Thyroid gland (tissue), 4 donors: ENCODE results near the gene ADGRG6. TPM values are rescaled to one million over a fixed set of nuclear protein-coding genes. Genes with fewer than 3 reads are reported as not detected.

Experiments used
- DNase-seq, 2 donors: peaks; one replicate each; pipeline ENCODE4 v3.0.0-alpha.2; 2019
- H3K27ac ChIP-seq, 3 donors: fragments of 200-600 bp; sonication (generic); 1 replicate in 2 of 3; 2 replicates in 1 of 3; pipeline ENCODE4 v1.5.1; 2016 to 2019; ENCODE audit warnings: mild to moderate bottlenecking in 1 of 3, moderate library complexity in 1 of 3
- H3K27me3 ChIP-seq: fragments of 200-600 bp; sonication (generic); one replicate; pipeline ENCODE4 v1.5.1; 2019
- H3K36me3 ChIP-seq, 2 donors: fragments of 200-600 bp; sonication (generic); one replicate each; pipeline ENCODE4 v1.5.1; 2016 to 2019
- H3K4me1 ChIP-seq, 2 donors: fragments of 200-600 bp; sonication (generic); one replicate each; pipeline ENCODE4 v1.5.1; 2017 to 2019
- H3K4me3 ChIP-seq, 3 donors: fragments of 200-600 bp; sonication (generic); replicated peaks in 1 of 3; 1 replicate in 2 of 3; 2 replicates in 1 of 3; pipeline ENCODE4 v1.5.1; 2016; ENCODE audit warnings: mild to moderate bottlenecking in 1 of 3
- H3K9me3 ChIP-seq: fragments of 200-600 bp; sonication (generic); one replicate; pipeline ENCODE4 v1.5.1; 2017
- CTCF ChIP-seq, 6 experiments: fragments of 200-600 bp in 3 of 6; fragments of 450-650 bp in 3 of 6; sonication (generic) in 3 of 6; IDR thresholded peaks; one replicate each; pipeline ENCODE4 v1.5.1; 2016 to 2019; ENCODE audit warnings: antibody characterized with exemption in 6 of 6, mild to moderate bottlenecking in 2 of 6, inconsistent platforms in 1 of 6, moderate library complexity in 1 of 6
- POLR2A ChIP-seq, 2 donors: fragments of 450-650 bp; IDR thresholded peaks; one replicate each; pipeline ENCODE4 v1.6.1; 2017; ENCODE audit warnings: antibody characterized with exemption in 2 of 2, mild to moderate bottlenecking in 2 of 2, moderate library complexity in 1 of 2
- WGBS, 2 donors: methylation state at CpG; one replicate each; pipeline ENCODE4 v1.1.5; 2017; 5-methylcytosine and 5-hydroxymethylcytosine counted together
- intact Hi-C: fragments of 100-400 bp; cut with DNase I; formaldehyde crosslinking; loops from one replicate; pipeline ENCODE4 v1.15.1; 2023
- total RNA-seq, 4 donors: library from RNA; depleted of rRNA; stranded (reverse); fragments of >200 nt; gene quantifications; one replicate each; pipeline ENCODE4 v1.2.3, GENCODE V29; 2016

Gene ADGRG6
- total RNA-seq, 4 donors from 2014 or later = 2.9 to 10.5 (median 7.1) TPM

GRCh38 chr6:142271476-142271875, 30.3 kb upstream of the ADGRG6 start:
- Histone ChIP-seq H3K4me1 (no peaks in the 10 kb centered on the region), H3K4me3 (no peak overlapping the region), H3K9me3 (no peaks in the 10 kb centered on the region), H3K27me3 (no peaks in the 10 kb centered on the region), H3K27ac (no peak overlapping the region), H3K36me3 (no peaks in the 10 kb centered on the region)
- WGBS, 2 donors = 75 to 84% methylated on average over 1 of the region's 1 CpG
- TF ChIP-seq CTCF (IDR thresholded peaks at IDR 0.05) = no peak
- TF ChIP-seq POLR2A (IDR thresholded peaks at IDR 0.05) = no peak
- intact Hi-C loops = no loop called here
- DNase-seq = no peak

GRCh38 chr6:142274656-142275055, 27.2 kb upstream of the ADGRG6 start:
- H3K27ac ChIP-seq = no peak overlapping the region
- no peaks in the 10 kb centered on the region for H3K9me3 ChIP-seq
- H3K36me3 ChIP-seq = no peaks in the 10 kb centered on the region
- no peak for DNase-seq
- WGBS, 2 donors = 85 to 87% methylated on average over 4 of the region's 4 CpGs
- no peaks in the 10 kb centered on the region for H3K4me1 ChIP-seq
- intact Hi-C loops = no loop called here
- H3K27me3 ChIP-seq = no peaks in the 10 kb centered on the region
- TF ChIP-seq POLR2A (IDR thresholded peaks at IDR 0.05) (no peak), CTCF (IDR thresholded peaks at IDR 0.05) (no peak)
- no peak overlapping the region for H3K4me3 ChIP-seq

- DNase-seq = no peak
- intact Hi-C loops = no loop called here
- Histone ChIP-seq H3K4me3 (no peak overlapping the region), H3K9me3 (no peaks in the 10 kb centered on the region), H3K27me3 (no peaks in the 10 kb centered on the region), H3K27ac (no peak overlapping the region), H3K4me1 (no peaks in the 10 kb centered on the region), H3K36me3 (no peaks in the 10 kb centered on the region)
- WGBS, 2 donors = 38 to 42% methylated on average over 5 of the region's 5 CpGs
- TF ChIP-seq CTCF (IDR thresholded peaks at IDR 0.05) = no peak
Observed at GRCh38 chr6:142275236-142276006, 26.4 kb upstream of the ADGRG6 start.

GRCh38 chr6:142276256-142276655, 25.6 kb upstream of the ADGRG6 start:
- intact Hi-C loops = no loop called here
- Histone ChIP-seq H3K4me3 (no peak overlapping the region), H3K9me3 (no peaks in the 10 kb centered on the region), H3K27ac (no peak overlapping the region), H3K4me1 (no peaks in the 10 kb centered on the region), H3K36me3 (no peaks in the 10 kb centered on the region), H3K27me3 (no peaks in the 10 kb centered on the region)
- WGBS, 2 donors = 63 to 81% methylated on average over 1 of the region's 1 CpG
- TF ChIP-seq CTCF (IDR thresholded peaks at IDR 0.05) (no peak), POLR2A (IDR thresholded peaks at IDR 0.05) (no peak)
- DNase-seq = no peak

- TF ChIP-seq POLR2A (IDR thresholded peaks at IDR 0.05) (no peak), CTCF (IDR thresholded peaks at IDR 0.05) (no peak)
- WGBS, 2 donors = 72 to 74% methylated on average over 5 of the region's 5 CpGs
Observed at GRCh38 chr6:142279350-142280180, 22.2 kb upstream of the ADGRG6 start.

More at GRCh38 chr6:142279350-142280180, 22.2 kb upstream of the ADGRG6 start:
- DNase-seq = no peak
- Histone ChIP-seq H3K27ac (no peak overlapping the region), H3K4me1 (no peaks in the 10 kb centered on the region), H3K27me3 (no peaks in the 10 kb centered on the region), H3K36me3 (no peaks in the 10 kb centered on the region), H3K4me3 (no peak overlapping the region), H3K9me3 (no peaks in the 10 kb centered on the region)
- intact Hi-C loops = no loop called here
